Heart left ventricle (tissue), 13 donors: ENCODE results near the gene EXD3.

Experiments used
- CTCF ChIP-seq, 12 donors: fragments of 200-600 bp; sonication (generic) in 4 of 12; IDR thresholded peaks; one replicate each; pipeline versions ENCODE4 v1.5.0 to v1.8.0; 2018 to 2022; ENCODE audit warnings: antibody characterized with exemption in 12 of 12, mild to moderate bottlenecking in 5 of 12
- POLR2A ChIP-seq, 2 donors: fragments of 450-650 bp; IDR thresholded peaks; one replicate each; pipeline ENCODE4 v1.6.1; 2017; ENCODE audit warnings: antibody characterized with exemption in 2 of 2, mild to moderate bottlenecking in 2 of 2, moderate library complexity in 2 of 2
- donor health status: ischemic (EF 13 %, LVEDD 7.1; RV severe dilation, severe dysfunction).
- donor health status: DM: no; HTN: yes; CAD: no.
- donor health status: DM: no; HTN: no; CAD: no.
- donor health status: ischemic (EF 25% LVEDD 6.9; RV normal size, moderate dysfunction).
- donor health status: ischemic (EF 25% LVEDD 5.7; RV mildly dilated, moderate dysfunction).
- donor health status: ischemic (EF 35%, LVEDD 5.7; RV mildly dilated, moderate dysfunction).
- donor health status: nonischemic (EF 11% LVEDD 7.7; RV severe dilation, severe dysfunction).
- donor health status: DM: yes; HTN: yes; CAD: no.
- donor health status: PGD.
- donor health status: ischemic (EF 29% LVEDD 5.4; RV normal size, mild dysfunction).
- donor health status: nonischemic (EF 23%, LVEDD 6.1; RV moderate dilation, normal function).

- no peak for TF ChIP-seq CTCF (IDR thresholded peaks at IDR 0.05)
- no peak for TF ChIP-seq POLR2A (IDR thresholded peaks at IDR 0.05)
Measured at GRCh38 chr9:137358126-137358525, 64.8 kb downstream of the EXD3 start.
